Neural crest cell (in vitro differentiated cells): Measurements from ENCODE around the gene ARMC5. TPM values are rescaled to one million over a fixed set of nuclear protein-coding genes. Genes with fewer than 3 reads are reported as not detected.

Source experiments
- DNase-seq: peaks from one replicate; pipeline ENCODE4 v3.0.0; 2021; ENCODE audit warnings: low read depth, mixed read lengths, low spot score
- H3K27ac Mint-ChIP-seq: one replicate; pipeline ENCODE4 v1.8.0; 2021; ENCODE audit warnings: mild to moderate bottlenecking, mixed read lengths; ENCODE audit not compliant: unreplicated experiment
- H3K27me3 Mint-ChIP-seq: 2 replicates; pipeline ENCODE4 v1.8.0; 2021; ENCODE audit warnings: low read depth, mild to moderate bottlenecking, mixed read lengths
- H3K36me3 Mint-ChIP-seq: 2 replicates; pipeline ENCODE4 v1.8.0; 2021; ENCODE audit warnings: low read depth, mild to moderate bottlenecking, mixed read lengths
- H3K4me1 Mint-ChIP-seq: 2 replicates; pipeline ENCODE4 v1.8.0; 2021; ENCODE audit warnings: mixed read lengths
- H3K4me3 Mint-ChIP-seq: one replicate; pipeline ENCODE4 v1.8.0; 2021; ENCODE audit warnings: mild to moderate bottlenecking, mixed read lengths
- H3K9me3 Mint-ChIP-seq: 2 replicates; pipeline ENCODE4 v1.8.0; 2021; ENCODE audit warnings: mixed read lengths
- total RNA-seq: library from RNA; stranded (reverse); gene quantifications from 2 replicates; pipeline ENCODE4 v1.2.1, GENCODE V29; 2021
- TF ChIP-seq, protein P1 (sequence below): fragments of 200-600 bp; sonication (generic); conservative IDR thresholded peaks from 2 replicates; pipeline ENCODE4 v1.5.0; 2021; ENCODE audit warnings: antibody characterized with exemption, mild to moderate bottlenecking

The ARMC5 gene
- total RNA-seq, 1 donor from 2014 or later, result 12.3 TPM

DNA sequence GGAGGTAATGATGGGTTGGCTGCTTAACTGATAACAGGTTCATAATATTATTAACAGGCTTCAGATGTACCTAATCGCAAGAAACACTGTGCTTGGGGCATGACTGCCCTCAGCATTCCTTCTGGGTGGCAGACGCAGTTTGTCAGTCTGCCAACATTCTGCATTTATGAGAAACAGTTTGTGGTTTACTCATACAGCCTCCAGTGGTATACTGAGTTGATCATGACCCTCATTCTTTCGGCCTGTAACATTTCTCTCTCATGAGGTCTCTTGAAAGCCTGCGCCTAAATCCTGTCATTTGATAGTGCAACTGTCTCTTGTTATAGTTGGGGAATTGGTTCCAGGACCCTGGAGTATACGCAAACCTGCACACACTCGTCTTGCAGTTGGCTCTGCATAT lies 53.8 kb downstream of the ARMC5 start:
- TF ChIP-seq, protein P1, sequence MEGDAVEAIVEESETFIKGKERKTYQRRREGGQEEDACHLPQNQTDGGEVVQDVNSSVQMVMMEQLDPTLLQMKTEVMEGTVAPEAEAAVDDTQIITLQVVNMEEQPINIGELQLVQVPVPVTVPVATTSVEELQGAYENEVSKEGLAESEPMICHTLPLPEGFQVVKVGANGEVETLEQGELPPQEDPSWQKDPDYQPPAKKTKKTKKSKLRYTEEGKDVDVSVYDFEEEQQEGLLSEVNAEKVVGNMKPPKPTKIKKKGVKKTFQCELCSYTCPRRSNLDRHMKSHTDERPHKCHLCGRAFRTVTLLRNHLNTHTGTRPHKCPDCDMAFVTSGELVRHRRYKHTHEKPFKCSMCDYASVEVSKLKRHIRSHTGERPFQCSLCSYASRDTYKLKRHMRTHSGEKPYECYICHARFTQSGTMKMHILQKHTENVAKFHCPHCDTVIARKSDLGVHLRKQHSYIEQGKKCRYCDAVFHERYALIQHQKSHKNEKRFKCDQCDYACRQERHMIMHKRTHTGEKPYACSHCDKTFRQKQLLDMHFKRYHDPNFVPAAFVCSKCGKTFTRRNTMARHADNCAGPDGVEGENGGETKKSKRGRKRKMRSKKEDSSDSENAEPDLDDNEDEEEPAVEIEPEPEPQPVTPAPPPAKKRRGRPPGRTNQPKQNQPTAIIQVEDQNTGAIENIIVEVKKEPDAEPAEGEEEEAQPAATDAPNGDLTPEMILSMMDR, result no peak
- H3K4me3 Mint-ChIP-seq, result no peak overlapping the region
- H3K4me1 Mint-ChIP-seq, result peaks cover 16% of the 10 kb centered on the region
- no peaks in the 10 kb centered on the region for H3K36me3 Mint-ChIP-seq
- no peaks in the 10 kb centered on the region for H3K9me3 Mint-ChIP-seq
- peaks cover 37% of the 10 kb centered on the region for H3K27me3 Mint-ChIP-seq
- DNase-seq, result no peak
- H3K27ac Mint-ChIP-seq, result no peak overlapping the region

DNA sequence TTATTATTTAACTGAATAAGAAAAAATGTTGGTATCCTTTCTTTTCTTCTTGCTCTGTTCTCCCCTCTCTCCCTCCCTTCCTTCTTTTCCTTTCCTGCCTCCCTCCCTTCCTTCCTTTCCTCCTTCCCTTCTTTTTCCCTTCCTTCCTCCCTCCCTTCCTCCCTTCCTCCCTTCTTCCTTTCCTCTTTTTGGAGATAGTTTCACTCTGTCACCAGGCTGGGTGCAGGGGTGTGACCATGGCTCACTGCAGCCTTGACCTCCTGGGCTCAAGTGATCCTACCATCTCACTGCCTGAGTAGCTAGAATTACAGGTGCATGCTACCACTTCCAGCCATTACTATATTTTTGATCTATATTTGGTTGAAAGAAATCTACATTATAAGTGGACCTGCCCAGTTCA lies 54.6 kb downstream of the ARMC5 start:
- Mint-ChIP-seq H3K27ac (no peak overlapping the region), H3K4me3 (no peak overlapping the region), H3K36me3 (no peaks in the 10 kb centered on the region), H3K4me1 (peaks cover 10% of the 10 kb centered on the region), H3K27me3 (peaks cover 37% of the 10 kb centered on the region), H3K9me3 (no peaks in the 10 kb centered on the region)
- DNase-seq, result no peak
- TF ChIP-seq, protein P1, result no peak

Other genes with a start within 250 kb of the ARMC5 start
- gene TRIM72, start 245.4 kb upstream of the ARMC5 start, total RNA-seq, result 0.05 TPM in 1 of 2 replicates, not detected in the other
- not detected in 2 replicates for gene PYDC1, start 242.4 kb upstream of the ARMC5 start, total RNA-seq
- gene ITGAM, start 199.5 kb upstream of the ARMC5 start, total RNA-seq, result not detected in 2 replicates
- gene ITGAX, start 104.3 kb upstream of the ARMC5 start, total RNA-seq, result not detected in 2 replicates
- gene ITGAD, start 66.2 kb upstream of the ARMC5 start, total RNA-seq, result not detected in 2 replicates
- gene COX6A2, start 31.1 kb upstream of the ARMC5 start, total RNA-seq, result not detected in 2 replicates
- 0.91 and 1.0 TPM in 2 replicates for gene ZNF843, start 16.7 kb upstream of the ARMC5 start, total RNA-seq
- 7.2 and 8.8 TPM in 2 replicates for gene TGFB1I1, start 12.7 kb downstream of the ARMC5 start, total RNA-seq
- gene SLC5A2, start 23.6 kb downstream of the ARMC5 start, total RNA-seq, result not detected in 2 replicates
- gene RUSF1, start 48.9 kb downstream of the ARMC5 start, total RNA-seq, result 47.6 and 47.7 TPM in 2 replicates
- not detected in 2 replicates for gene AHSP, start 68.4 kb downstream of the ARMC5 start, total RNA-seq